Activated B cell treated with CpG ODN at 0.5 μM for 24 hours (primary cell): Measurements from ENCODE around the gene RHEB. TPM values are rescaled to one million over a fixed set of nuclear protein-coding genes. Genes with fewer than 3 reads are reported as not detected.

ENCODE experiments used
- ATAC-seq: fragments of 200-7000 bp; cut with Tn5 transposase; one replicate; pipeline ENCODE4 v1.10.0; 2021; ENCODE audit warnings: low read depth, mild to moderate bottlenecking, moderate library complexity
- CTCF ChIA-PET: fragments of 350-600 bp; sonication (Branson Sonifier 250); formaldehyde crosslinking; loops from one replicate; lab custom pipeline; 2021; ENCODE audit warnings: antibody characterized with exemption; lab: Charles Lee
- POLR2A ChIA-PET: fragments of 350-600 bp; sonication (Branson Sonifier 250); formaldehyde crosslinking; loops from one replicate; lab custom pipeline; 2021; ENCODE audit warnings: antibody characterized with exemption; lab: Charles Lee
- DNase-seq: peaks from one replicate; pipeline ENCODE4 v3.0.0; 2022
- H3K27ac Mint-ChIP-seq: one replicate; pipeline ENCODE4 v1.8.0; 2020; ENCODE audit warnings: mixed read lengths
- H3K27me3 Mint-ChIP-seq: one replicate; pipeline ENCODE4 v1.8.0; 2021; ENCODE audit warnings: mixed read lengths
- H3K36me3 Mint-ChIP-seq: one replicate; pipeline ENCODE4 v1.8.0; 2021; ENCODE audit warnings: low read depth, mixed read lengths
- H3K4me1 Mint-ChIP-seq: one replicate; pipeline ENCODE4 v1.8.0; 2021; ENCODE audit warnings: mixed read lengths
- H3K4me3 Mint-ChIP-seq: one replicate; pipeline ENCODE4 v1.8.0; 2020; ENCODE audit warnings: mild to moderate bottlenecking, mixed read lengths
- H3K9me3 Mint-ChIP-seq: one replicate; pipeline ENCODE4 v1.8.0; 2020; ENCODE audit warnings: mixed read lengths
- CTCF ChIP-seq: fragments of 200-600 bp; IDR thresholded peaks from one replicate; pipeline ENCODE4 v1.8.0; 2022; ENCODE audit warnings: antibody characterized with exemption, mild to moderate bottlenecking
- intact Hi-C: fragments of 100-400 bp; cut with micrococcal nuclease; formaldehyde crosslinking; loops from one replicate; pipeline ENCODE4 v1.15.1; 2024
- total RNA-seq: library from RNA; stranded (reverse); gene quantifications from 2 replicates; pipeline ENCODE4 v1.2.3, GENCODE V29; 2022

RHEB gene
- total RNA-seq, 1 donor from 2014 or later: 32.8 TPM

- Mint-ChIP-seq H3K36me3 (no peaks in the 10 kb centered on the region), H3K27me3 (peaks cover 35% of the 10 kb centered on the region), H3K9me3 (no peaks in the 10 kb centered on the region), H3K4me1 (peaks cover 3% of the 10 kb centered on the region), H3K4me3 (no peak within 1 kb of the TSS), H3K27ac (no peak within 1 kb of the TSS)
- no peak for ATAC-seq
- CTCF ChIA-PET: interaction anchor here (1.1 kb wide), 1 partner anchor 10 kb away, joined by 3 read pairs; no protein-coding TSS in a partner anchor
- DNase-seq: no peak
- intact Hi-C loops: no loop called here
- POLR2A ChIA-PET: no interaction called here
- TF ChIP-seq CTCF: no peak
These were observed 79.6 kb downstream of the RHEB start, which contains the start of gene CRYGN for GRCh38 chr7:151439855-151440798. CRYGN (minus strand) TSS chr7:151440141; CDS start chr7:151439917, 224 bp downstream.

GRCh38 chr7:151438864-151439601 lies 80.7 kb downstream of the RHEB start:
- TF ChIP-seq CTCF: no peak
- ChIA-PET CTCF (no interaction called here), POLR2A (no interaction called here)
- intact Hi-C loops: no loop called here
- no peaks in the 10 kb centered on the region for H3K9me3 Mint-ChIP-seq
- no peak overlapping the region for H3K27ac Mint-ChIP-seq
- H3K36me3 Mint-ChIP-seq: no peaks in the 10 kb centered on the region
- no peak for ATAC-seq
- peaks cover 3% of the 10 kb centered on the region for H3K4me1 Mint-ChIP-seq
- peaks cover 33% of the 10 kb centered on the region for H3K27me3 Mint-ChIP-seq
- no peak overlapping the region for H3K4me3 Mint-ChIP-seq
- DNase-seq: no peak

GRCh38 chr7:151437866-151438516 lies 81.7 kb downstream of the RHEB start:
- no peak for DNase-seq
- Mint-ChIP-seq H3K27me3 (peaks cover 29% of the 10 kb centered on the region), H3K4me3 (no peak overlapping the region), H3K27ac (no peak overlapping the region), H3K4me1 (peaks cover 5% of the 10 kb centered on the region), H3K9me3 (no peaks in the 10 kb centered on the region), H3K36me3 (no peaks in the 10 kb centered on the region)
- ChIA-PET CTCF (interaction anchor here (0.6 to 1.0 kb wide), 2 partner anchors 10 to 76 kb away, joined by 3 to 4 read pairs; no protein-coding TSS in a partner anchor), POLR2A (no interaction called here)
- no peak for TF ChIP-seq CTCF
- intact Hi-C loops: no loop called here
- ATAC-seq: no peak

- intact Hi-C loops: no loop called here
- Mint-ChIP-seq H3K4me1 (peaks cover 9% of the 10 kb centered on the region), H3K27me3 (peaks cover 25% of the 10 kb centered on the region), H3K36me3 (no peaks in the 10 kb centered on the region), H3K4me3 (no peak overlapping the region), H3K27ac (no peak overlapping the region), H3K9me3 (no peaks in the 10 kb centered on the region)
- POLR2A ChIA-PET: no interaction called here
- ATAC-seq: no peak
- no peak for TF ChIP-seq CTCF
- CTCF ChIA-PET: interaction anchor here (1.0 kb wide), 1 partner anchor 11 kb away, joined by 4 read pairs; no protein-coding TSS in a partner anchor
- DNase-seq: no peak
These were observed 82.5 kb downstream of the RHEB start for GRCh38 chr7:151437159-151437553.
